OCI-LY7 (cell line): ENCODE data around the gene LYPD8.

ENCODE experiments used
- CTCF ChIP-seq: fragments of 200-600 bp; sonication (generic); conservative IDR thresholded peaks from 2 replicates; pipeline ENCODE4 v1.5.1; 2014; ENCODE audit warnings: mild to moderate bottlenecking, antibody characterized with exemption, low read length, moderate library complexity, mixed read lengths
- EZH2phosphoT487 ChIP-seq: fragments of 200-600 bp; sonication (generic); IDR thresholded peaks from 2 replicates; pipeline ENCODE4 v1.6.1; 2018; ENCODE audit warnings: low read depth, borderline replicate concordance, mild to moderate bottlenecking, mixed run types, antibody characterized with exemption, low read length, moderate library complexity, mixed read lengths

DNA sequence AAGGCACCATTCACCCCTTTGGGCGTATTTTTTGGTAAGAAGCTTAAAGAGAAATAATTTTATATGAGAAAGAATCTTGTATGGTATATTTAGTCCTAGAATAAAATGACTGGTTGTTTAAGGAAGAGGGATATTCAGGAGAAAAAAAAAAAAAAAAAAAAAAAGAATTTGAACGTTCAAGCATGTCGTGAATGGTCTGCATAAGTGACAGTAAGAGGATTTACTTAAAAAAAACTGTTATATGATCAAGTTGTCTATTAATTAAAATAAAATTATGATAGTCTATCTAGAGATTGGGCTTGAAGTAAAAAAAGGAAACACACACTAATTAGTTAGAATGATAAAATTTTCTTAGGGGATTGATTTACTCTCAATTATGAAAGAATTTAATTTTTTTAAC, 41.3 kb downstream of the LYPD8 start:
- no peak for TF ChIP-seq CTCF
- TF ChIP-seq EZH2phosphoT487: no peak
